ENCODE measurements around the gene HSD11B1. TPM values are rescaled to one million over a fixed set of nuclear protein-coding genes. Genes with fewer than 3 reads are reported as not detected.

HSD11B1 gene
- total RNA-seq, 2 donors from 2014 or later: 9.3 to 29.1 TPM

- H3K36me3 ChIP-seq: no peaks in the 10 kb centered on the region
- TF ChIP-seq POLR2A (IDR thresholded peaks at IDR 0.05): no peak
- TF ChIP-seq CTCF (IDR thresholded peaks at IDR 0.05): no peak
- TF ChIP-seq POLR2AphosphoS5 (IDR thresholded peaks at IDR 0.05): no peak
- no peaks in the 10 kb centered on the region for H3K9me3 ChIP-seq
- 56% methylated on average over 1 of the region's 1 CpG for WGBS
- DNase-seq (ENCODE audit: low spot score): no peak
- H3K4me1 ChIP-seq (replicated peaks): no peaks in the 10 kb centered on the region
- intact Hi-C loops (cut with DNase I): no loop called here
- H3K27me3 ChIP-seq (replicated peaks; ENCODE audit: insufficient read depth): no peaks in the 10 kb centered on the region
- no peak overlapping the region for H3K4me3 ChIP-seq
- no peak overlapping the region for H3K27ac ChIP-seq
These were observed 1.8 kb upstream of the HSD11B1 start for GRCh38 chr1:209702832-209703231.

GRCh38 chr1:209703834-209704504 lies 677 bp upstream of the HSD11B1 start:
- Histone ChIP-seq H3K27ac (no peak overlapping the region), H3K27me3 (replicated peaks; ENCODE audit: insufficient read depth) (no peaks in the 10 kb centered on the region), H3K9me3 (no peaks in the 10 kb centered on the region), H3K36me3 (no peaks in the 10 kb centered on the region), H3K4me3 (no peak overlapping the region), H3K4me1 (replicated peaks) (no peaks in the 10 kb centered on the region)
- no peak for TF ChIP-seq POLR2AphosphoS5 (IDR thresholded peaks at IDR 0.05)
- no peak for TF ChIP-seq POLR2A (IDR thresholded peaks at IDR 0.05)
- TF ChIP-seq CTCF (IDR thresholded peaks at IDR 0.05): no peak
- DNase-seq (ENCODE audit: low spot score): no peak
- intact Hi-C loops (cut with DNase I): no loop called here
- WGBS: 79% methylated on average over 6 of the region's 6 CpGs

- Histone ChIP-seq H3K27ac (no peak overlapping the region), H3K4me1 (replicated peaks) (no peaks in the 10 kb centered on the region), H3K27me3 (replicated peaks; ENCODE audit: insufficient read depth) (no peaks in the 10 kb centered on the region), H3K4me3 (no peak overlapping the region), H3K9me3 (no peaks in the 10 kb centered on the region), H3K36me3 (no peaks in the 10 kb centered on the region)
- no peak for TF ChIP-seq CTCF (IDR thresholded peaks at IDR 0.05)
- no peak for TF ChIP-seq POLR2A (IDR thresholded peaks at IDR 0.05)
- TF ChIP-seq POLR2AphosphoS5 (IDR thresholded peaks at IDR 0.05): no peak
- 83% methylated on average over 2 of the region's 2 CpGs for WGBS
- intact Hi-C loops (cut with DNase I): no loop called here
- no peak for DNase-seq (ENCODE audit: low spot score)
These were observed 470 bp downstream of the HSD11B1 start for GRCh38 chr1:209705033-209705598.

- no peak for DNase-seq (ENCODE audit: low spot score)
- TF ChIP-seq POLR2AphosphoS5 (IDR thresholded peaks at IDR 0.05) (no peak), POLR2A (IDR thresholded peaks at IDR 0.05) (no peak), CTCF (IDR thresholded peaks at IDR 0.05) (no peak)
- H3K4me3 ChIP-seq: no peak overlapping the region
- H3K4me1 ChIP-seq (replicated peaks): no peaks in the 10 kb centered on the region
- no peaks in the 10 kb centered on the region for H3K9me3 ChIP-seq
- H3K27ac ChIP-seq: no peak overlapping the region
- WGBS: 93% methylated on average over 3 of the region's 3 CpGs
- intact Hi-C loops (cut with DNase I): no loop called here
- no peaks in the 10 kb centered on the region for H3K36me3 ChIP-seq
- no peaks in the 10 kb centered on the region for H3K27me3 ChIP-seq (replicated peaks; ENCODE audit: insufficient read depth)
These were observed 2.0 kb downstream of the HSD11B1 start for GRCh38 chr1:209706622-209707021.

- TF ChIP-seq POLR2AphosphoS5 (IDR thresholded peaks at IDR 0.05) (no peak), POLR2A (IDR thresholded peaks at IDR 0.05) (no peak), CTCF (IDR thresholded peaks at IDR 0.05) (no peak)
- Histone ChIP-seq H3K27ac (no peak overlapping the region), H3K36me3 (no peaks in the 10 kb centered on the region), H3K4me1 (replicated peaks) (no peaks in the 10 kb centered on the region), H3K4me3 (no peak overlapping the region), H3K9me3 (no peaks in the 10 kb centered on the region), H3K27me3 (replicated peaks; ENCODE audit: insufficient read depth) (no peaks in the 10 kb centered on the region)
- intact Hi-C loops (cut with DNase I): no loop called here
- DNase-seq (ENCODE audit: low spot score): no peak
- WGBS: 59% methylated on average over 1 of the region's 1 CpG
These were observed 2.7 kb downstream of the HSD11B1 start for GRCh38 chr1:209707308-209707707.
